Activated CD4-positive, alpha-beta T cell treated with anti-CD3 and anti-CD28 coated beads, Interleukin-2, amount 50 U/mL, for 4 hours (primary cell): ENCODE measurements around the gene DOCK8.

Experiments
- DNase-seq, 2 experiments: peaks; one replicate each; pipeline ENCODE4 v3.0.0-alpha.2; 2020

The DOCK8 gene

GRCh38 chr9:270657-271237 lies 56.1 kb downstream of the DOCK8 start:
- DNase-seq, result no peak

GRCh38 chr9:272251-273213 lies 57.9 kb downstream of the DOCK8 start:
- DNase-seq, result peak; percentile 73 to 76

- peak in 1 of 2 experiments; percentile 8 for DNase-seq
These were observed 59.7 kb downstream of the DOCK8 start for GRCh38 chr9:274406-274805.

- DNase-seq, result no peak
These were observed 63.1 kb downstream of the DOCK8 start for GRCh38 chr9:277601-278295.

GRCh38 chr9:278651-279050 lies 64.0 kb downstream of the DOCK8 start:
- peak in 1 of 2 experiments; percentile 24 for DNase-seq

- DNase-seq, result no peak
These were observed 65.0 kb downstream of the DOCK8 start for GRCh38 chr9:279674-280073.

GRCh38 chr9:281741-282645 lies 67.3 kb downstream of the DOCK8 start:
- DNase-seq, result no peak

- no peak for DNase-seq
These were observed 71.5 kb downstream of the DOCK8 start for GRCh38 chr9:286071-286740.

- DNase-seq, result no peak
These were observed 74.5 kb downstream of the DOCK8 start for GRCh38 chr9:289121-289520.

GRCh38 chr9:292915-293314 lies 78.2 kb downstream of the DOCK8 start:
- no peak for DNase-seq

GRCh38 chr9:295576-295975 lies 80.9 kb downstream of the DOCK8 start:
- DNase-seq, result no peak

GRCh38 chr9:296411-296810 lies 81.7 kb downstream of the DOCK8 start:
- no peak for DNase-seq

- no peak for DNase-seq
These were observed 82.7 kb downstream of the DOCK8 start for GRCh38 chr9:297104-297972.

GRCh38 chr9:303502-303901 lies 88.8 kb downstream of the DOCK8 start:
- no peak for DNase-seq

- no peak for DNase-seq
These were observed 89.4 kb downstream of the DOCK8 start for GRCh38 chr9:304106-304505.

- DNase-seq, result no peak
These were observed 90.0 kb downstream of the DOCK8 start for GRCh38 chr9:304519-305185.

- peak; percentile 33 to 35 for DNase-seq
These were observed 92.2 kb downstream of the DOCK8 start for GRCh38 chr9:306907-307306.

- no peak for DNase-seq
These were observed 97.2 kb downstream of the DOCK8 start for GRCh38 chr9:311841-312240.

- DNase-seq, result no peak
These were observed 98.1 kb downstream of the DOCK8 start for GRCh38 chr9:312596-313320.
